Measurements from ENCODE around the gene ANO10.
A peak's percentile ranks its signal among the peaks of the same experiment; 100 is the strongest.

The ANO10 gene

GRCh38 chr3:43343815-43344214 is 278.0 kb downstream of the ANO10 start:
- no peak for DNase-seq

DNA sequence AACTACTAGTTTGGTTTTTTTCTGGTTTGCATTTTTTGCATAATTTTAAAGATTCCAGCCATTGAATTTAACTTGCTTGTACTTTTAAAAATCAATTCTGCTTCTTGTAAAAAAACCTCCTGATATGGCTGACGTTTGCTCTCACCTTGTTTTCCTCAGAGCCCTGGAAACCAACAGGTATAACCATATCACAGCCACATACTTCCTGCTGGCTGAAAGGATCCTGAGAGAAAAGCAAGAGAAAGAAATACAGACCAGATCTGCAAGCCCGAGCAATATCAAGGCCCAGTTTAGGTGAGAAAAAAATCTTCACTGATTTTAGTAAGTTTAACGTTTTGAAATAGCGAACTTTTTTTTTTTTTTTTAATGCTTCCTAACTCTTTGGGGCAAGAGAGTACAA is 278.6 kb downstream of the ANO10 start:
- DNase-seq, result no peak

DNA sequence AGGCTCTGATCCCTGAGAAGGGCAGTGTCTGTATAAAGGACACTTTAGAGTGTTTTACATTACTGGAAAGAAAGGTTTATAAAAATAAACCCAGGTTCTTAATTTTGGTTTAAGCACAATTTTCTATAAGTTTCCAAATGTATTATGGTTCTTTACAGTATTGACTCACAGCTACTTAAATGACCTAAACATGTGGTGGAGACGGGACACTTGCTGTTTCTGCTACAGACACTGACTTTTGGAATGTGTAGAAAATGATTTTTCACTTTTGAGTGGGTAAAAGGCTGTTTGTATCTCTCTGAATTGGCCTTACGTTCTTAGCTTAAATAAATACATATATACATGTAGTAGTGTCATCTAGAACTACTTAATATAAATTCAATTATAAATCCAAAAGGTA is 280.0 kb downstream of the ANO10 start:
- no peak for DNase-seq

- no peak for DNase-seq
These were observed 281.4 kb downstream of the ANO10 start for GRCh38 chr3:43340403-43340802.

DNA sequence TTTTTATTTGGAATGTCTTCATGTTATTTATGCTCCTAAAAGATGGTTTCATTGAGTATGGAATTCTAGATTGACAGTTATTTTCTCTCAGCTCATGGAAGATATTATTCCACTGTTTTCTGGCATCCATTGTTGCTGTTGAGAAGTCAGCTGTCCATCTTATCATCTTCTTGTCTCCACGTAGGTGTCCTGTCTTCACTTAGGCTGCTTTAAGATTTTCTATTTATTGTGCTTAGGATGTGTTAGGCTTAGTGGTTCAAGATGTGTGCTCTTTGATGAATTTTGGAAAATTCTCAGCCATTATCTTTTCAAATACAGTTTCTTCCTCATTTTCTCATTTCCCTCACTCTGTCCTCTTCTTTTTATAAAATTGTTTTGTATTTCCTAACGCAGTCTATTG is 283.5 kb downstream of the ANO10 start:
- no peak for DNase-seq

DNA sequence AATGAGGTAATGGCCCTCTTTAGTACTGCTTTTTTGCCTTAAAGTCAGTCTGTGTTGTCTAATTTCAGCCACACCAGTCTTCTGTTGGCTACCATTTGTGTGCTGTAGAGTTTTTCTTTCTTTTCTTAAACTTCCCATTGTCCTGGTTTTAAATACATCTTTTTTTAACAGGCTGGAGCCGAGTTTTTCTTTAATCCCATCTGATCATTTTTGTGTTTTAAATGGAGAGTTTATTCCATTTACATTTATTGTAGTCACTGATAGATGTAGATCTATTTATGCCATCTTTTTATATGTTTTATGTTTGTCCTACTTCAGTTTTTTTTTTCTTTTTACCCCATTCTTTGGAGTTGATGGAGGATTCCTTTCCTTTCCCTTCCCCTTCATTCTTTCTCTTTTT is 286.0 kb downstream of the ANO10 start:
- no peak for DNase-seq

- DNase-seq, result no peak
These were observed 286.8 kb downstream of the ANO10 start for GRCh38 chr3:43334976-43335375.

DNA sequence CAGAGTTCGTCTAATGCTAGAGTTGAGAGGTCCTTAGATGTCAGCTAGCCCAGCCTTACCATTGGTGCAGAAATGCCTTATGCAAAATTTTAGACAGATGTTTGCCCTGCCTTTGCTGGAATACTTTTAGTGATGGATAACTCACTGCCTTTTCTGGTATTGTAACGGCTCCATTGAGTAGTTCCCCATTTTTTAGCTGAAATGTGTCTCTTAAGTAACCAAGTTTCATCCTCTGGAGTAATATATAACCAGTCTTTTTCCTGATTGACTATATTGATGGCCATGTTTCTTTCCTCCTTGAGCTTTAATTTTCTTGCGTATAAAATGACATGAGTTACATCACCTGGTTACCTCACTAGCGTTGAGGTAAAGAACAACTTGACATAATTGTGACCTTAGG is 290.4 kb downstream of the ANO10 start:
- DNase-seq, result peak in 1 of 2 experiments; percentile 18

DNA sequence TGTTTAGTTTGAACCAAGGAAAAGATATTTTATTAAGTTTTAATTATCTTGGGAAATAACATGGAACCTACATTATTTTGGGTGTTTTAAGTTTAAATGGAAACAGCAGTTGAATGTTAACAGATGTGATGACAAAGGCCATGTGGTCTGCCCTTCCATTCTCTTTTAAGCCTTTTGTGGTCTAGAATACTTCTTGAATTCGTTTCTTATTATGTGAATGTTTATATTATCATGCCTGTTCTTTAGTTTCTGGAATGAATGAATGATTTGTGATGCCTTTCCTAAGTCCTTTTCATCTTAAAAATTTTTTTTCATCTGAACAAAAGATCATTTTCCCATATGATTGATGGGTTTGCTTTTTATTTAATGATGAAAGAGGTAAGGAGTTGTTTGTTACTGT is 290.8 kb downstream of the ANO10 start:
- DNase-seq, result no peak

DNA sequence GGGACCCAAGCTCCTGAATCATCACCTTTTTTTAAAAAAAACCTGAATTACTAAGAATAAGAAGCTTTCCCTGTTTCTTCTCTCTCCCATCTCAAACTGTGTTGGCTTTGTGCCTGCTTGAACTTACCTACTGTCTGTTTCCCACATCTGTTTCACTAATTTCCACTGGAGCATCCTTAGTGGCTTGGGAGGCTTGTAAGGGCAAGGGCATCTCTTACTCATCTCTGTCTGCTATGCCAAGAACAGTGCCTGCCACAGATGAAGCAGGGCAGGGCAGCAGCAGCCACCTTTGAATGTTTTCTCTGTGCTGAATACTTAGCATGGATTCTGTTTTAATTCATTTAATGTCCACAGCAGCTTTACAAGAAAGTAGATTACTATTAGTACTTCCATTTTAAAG is 293.2 kb downstream of the ANO10 start:
- DNase-seq, result no peak

DNA sequence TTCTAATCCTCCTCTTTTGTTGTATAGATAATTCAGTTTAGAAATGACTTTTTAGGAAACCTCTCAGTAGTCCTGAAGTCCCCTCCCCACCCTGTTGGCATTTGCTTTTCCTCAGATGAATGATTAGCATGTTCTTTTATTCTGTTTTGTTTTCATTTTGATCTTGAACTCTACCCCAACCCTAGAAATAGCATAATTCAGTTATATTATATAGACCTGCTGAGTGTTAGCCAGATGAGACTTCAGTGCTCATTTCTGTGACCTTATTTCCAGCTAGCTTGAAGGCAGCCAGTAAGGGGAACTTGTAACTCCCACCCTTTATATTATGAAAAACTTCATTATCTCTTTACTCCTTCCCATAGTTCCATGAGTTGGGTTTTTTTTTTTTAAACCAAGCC is 294.2 kb downstream of the ANO10 start:
- DNase-seq, result no peak

GRCh38 chr3:43326891-43327581 is 294.8 kb downstream of the ANO10 start:
- DNase-seq, result peak; percentile 43 to 60

DNA sequence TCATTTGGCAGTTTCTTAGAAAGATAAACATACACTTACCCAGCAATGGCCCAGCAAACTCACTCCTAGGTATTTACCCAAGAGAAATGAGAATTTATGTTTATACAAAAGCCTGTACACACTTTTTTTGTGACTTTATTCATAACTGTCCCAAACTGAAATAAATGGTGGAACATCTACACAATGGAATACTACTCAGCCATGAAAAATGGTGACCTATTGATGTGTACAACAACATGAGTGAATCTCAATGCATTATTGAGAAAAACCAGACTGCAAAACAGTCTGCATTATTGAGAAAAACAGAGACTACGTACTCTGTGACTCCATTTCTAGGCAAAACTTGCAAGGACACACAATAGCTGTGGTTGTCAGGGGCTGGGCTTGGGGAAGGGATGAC is 298.3 kb downstream of the ANO10 start:
- DNase-seq, result no peak

- no peak for DNase-seq
These were observed 301.5 kb downstream of the ANO10 start for GRCh38 chr3:43320288-43320687.

DNA sequence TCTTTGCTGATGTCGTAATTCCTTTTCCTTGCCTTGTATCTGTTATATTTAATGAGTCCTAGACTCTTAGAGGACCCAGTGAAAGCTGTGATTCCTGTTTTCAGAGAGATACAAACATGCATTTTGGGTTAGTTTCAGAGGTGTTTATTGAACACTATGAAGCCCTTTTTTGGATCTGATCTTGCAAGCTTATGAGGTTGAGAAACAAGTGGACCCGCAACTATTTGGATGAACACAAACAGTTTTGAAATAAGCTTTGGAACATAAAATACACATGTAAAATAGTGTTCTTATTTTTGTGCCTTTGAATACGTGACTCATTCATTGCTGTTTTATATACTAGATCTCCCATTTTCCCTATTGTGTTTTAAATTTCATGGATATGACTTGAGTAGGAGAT is 302.0 kb downstream of the ANO10 start:
- peak in 1 of 2 experiments; percentile 25 for DNase-seq

DNA sequence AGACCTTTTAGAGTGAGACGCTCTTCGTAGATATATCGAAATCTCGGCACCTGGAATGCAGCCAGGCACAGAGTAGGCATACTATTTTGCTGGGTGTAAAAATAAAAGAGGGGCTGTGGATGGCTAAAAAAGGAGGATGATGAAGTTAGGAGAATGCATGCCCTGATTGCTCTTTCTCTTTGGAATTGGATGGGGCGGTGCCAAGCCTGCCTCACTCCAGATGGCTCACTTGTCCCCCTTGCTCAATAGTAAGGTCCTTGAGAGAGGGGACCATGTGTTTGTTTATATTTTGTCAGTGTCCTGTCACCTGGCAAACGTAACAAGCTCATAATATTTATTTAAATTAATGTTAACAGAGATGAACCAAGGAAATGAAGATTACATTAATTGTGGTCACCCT is 302.4 kb downstream of the ANO10 start:
- no peak for DNase-seq

DNA sequence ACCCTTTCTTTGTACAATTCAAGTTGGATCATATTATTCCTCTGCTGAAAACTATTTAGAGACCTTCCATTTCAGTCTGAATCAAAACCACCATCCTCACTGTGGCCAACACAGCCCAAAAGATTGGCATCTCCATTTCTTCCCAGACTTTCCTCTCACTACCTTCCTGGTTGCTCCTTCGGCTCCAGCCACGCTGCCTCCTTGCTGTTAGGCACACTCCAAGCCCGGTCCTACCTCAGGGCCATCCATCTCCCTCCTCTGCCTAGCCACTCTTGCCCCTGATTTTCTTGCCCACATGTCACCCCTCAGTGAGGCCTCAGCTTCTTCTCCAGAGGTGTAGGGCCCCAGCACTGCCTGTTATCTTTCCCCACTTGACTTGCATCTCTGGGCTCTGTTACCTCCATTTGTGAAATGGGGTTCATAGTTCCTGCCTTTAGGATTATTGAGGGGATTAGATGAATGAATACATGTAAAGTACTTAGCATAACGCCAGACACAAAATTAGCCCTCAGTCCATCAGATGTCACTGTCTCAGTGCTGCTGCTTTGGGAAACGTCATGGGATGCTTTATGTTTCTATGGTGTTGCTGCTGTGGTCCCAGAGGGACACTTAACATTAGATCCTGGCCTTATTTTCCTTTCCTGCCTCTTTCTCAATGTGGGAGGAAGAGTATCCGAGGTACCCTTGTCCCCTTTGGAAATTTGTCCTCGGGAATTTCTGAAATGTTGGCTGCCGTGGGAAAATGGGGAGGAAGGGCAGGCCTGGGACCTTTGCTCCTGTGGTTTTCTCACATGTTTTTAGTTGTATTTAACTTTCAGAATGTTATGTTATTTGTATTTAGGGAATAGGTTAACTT is 304.1 kb downstream of the ANO10 start:
- DNase-seq, result no peak

GRCh38 chr3:43316783-43317460 is 304.9 kb downstream of the ANO10 start:
- DNase-seq, result no peak
